Ishikawa (cell line): ENCODE data around the gene CAGE1.

Experiments used
- CEBPB ChIP-seq: IDR thresholded peaks from 2 replicates; pipeline ENCODE4 v1.6.1; 2012
- CREB1 ChIP-seq: IDR thresholded peaks from 2 replicates; pipeline ENCODE4 v1.6.1; 2012; ENCODE audit warnings: low read depth
- EGR1 ChIP-seq: IDR thresholded peaks from 2 replicates; pipeline ENCODE4 v1.6.1; 2012
- EP300 ChIP-seq: IDR thresholded peaks from 2 replicates; pipeline ENCODE4 v1.6.1; 2012; ENCODE audit warnings: borderline replicate concordance
- FOXM1 ChIP-seq: IDR thresholded peaks from 2 replicates; pipeline ENCODE4 v1.6.1; 2012; ENCODE audit warnings: low read depth, borderline replicate concordance
- MAX ChIP-seq: IDR thresholded peaks from 2 replicates; pipeline ENCODE4 v1.6.1; 2012
- NFIC ChIP-seq: IDR thresholded peaks from 2 replicates; pipeline ENCODE4 v1.6.1; 2012
- RAD21 ChIP-seq: IDR thresholded peaks from 2 replicates; pipeline ENCODE4 v1.6.1; 2012; ENCODE audit warnings: low read depth
- REST ChIP-seq: IDR thresholded peaks from 2 replicates; pipeline ENCODE4 v1.6.1; 2012; ENCODE audit warnings: low read depth, mild to moderate bottlenecking
- TAF1 ChIP-seq: IDR thresholded peaks from 2 replicates; pipeline ENCODE4 v1.6.1; 2012; ENCODE audit warnings: low read depth, mild to moderate bottlenecking
- TCF12 ChIP-seq: IDR thresholded peaks from 2 replicates; pipeline ENCODE4 v1.6.1; 2012; ENCODE audit warnings: low read depth
- TEAD4 ChIP-seq: IDR thresholded peaks from 2 replicates; pipeline ENCODE4 v1.6.1; 2012
- USF1 ChIP-seq: IDR thresholded peaks from 2 replicates; pipeline ENCODE4 v1.6.1; 2012
- YY1 ChIP-seq: IDR thresholded peaks from 2 replicates; pipeline ENCODE4 v1.6.1; 2012; ENCODE audit warnings: low read depth
- ZBTB7A ChIP-seq: IDR thresholded peaks from 2 replicates; pipeline ENCODE4 v1.6.1; 2012; ENCODE audit warnings: low read depth

The CAGE1 gene

GRCh38 chr6:7298113-7298512 is 91.4 kb downstream of the CAGE1 start:
- no peak for TF ChIP-seq FOXM1
- no peak for TF ChIP-seq ZBTB7A
- TF ChIP-seq CEBPB: no peak
- no peak for TF ChIP-seq TAF1
- TF ChIP-seq CREB1: no peak
- no peak for TF ChIP-seq YY1
- no peak for TF ChIP-seq NFIC
- TF ChIP-seq TCF12: no peak
- TF ChIP-seq REST: no peak
- TF ChIP-seq MAX: no peak
- TF ChIP-seq RAD21: no peak
- no peak for TF ChIP-seq USF1
- TF ChIP-seq EP300: no peak
- TF ChIP-seq TEAD4: no peak
- no peak for TF ChIP-seq EGR1

GRCh38 chr6:7296602-7297001 is 92.9 kb downstream of the CAGE1 start:
- no peak for TF ChIP-seq ZBTB7A
- no peak for TF ChIP-seq NFIC
- TF ChIP-seq TCF12: no peak
- TF ChIP-seq FOXM1: no peak
- TF ChIP-seq EP300: no peak
- TF ChIP-seq TEAD4: no peak
- TF ChIP-seq RAD21: no peak
- TF ChIP-seq MAX: no peak
- no peak for TF ChIP-seq YY1
- TF ChIP-seq REST: no peak
- no peak for TF ChIP-seq TAF1
- no peak for TF ChIP-seq CEBPB
- TF ChIP-seq USF1: no peak
- no peak for TF ChIP-seq CREB1
- TF ChIP-seq EGR1: no peak

- TF ChIP-seq EP300 (no peak), CREB1 (no peak), CEBPB (no peak), RAD21 (no peak), ZBTB7A (no peak), EGR1 (no peak), NFIC (no peak), YY1 (no peak), MAX (no peak), USF1 (no peak), REST (no peak), TAF1 (no peak), TEAD4 (no peak), FOXM1 (no peak), TCF12 (no peak)
Measured at GRCh38 chr6:7295916-7296315, 93.6 kb downstream of the CAGE1 start.

GRCh38 chr6:7292596-7293255 is 96.8 kb downstream of the CAGE1 start:
- TF ChIP-seq TCF12 (no peak), EP300 (no peak), FOXM1 (no peak), USF1 (no peak), TAF1 (no peak), EGR1 (no peak), RAD21 (no peak), REST (no peak), MAX (no peak), YY1 (no peak), NFIC (no peak), CREB1 (no peak), ZBTB7A (no peak), TEAD4 (no peak), CEBPB (no peak)
